Nephron (organoid): ENCODE results near the gene CACNA1H.
"Not testable (repeated sequence)": the region's sequence is repeated elsewhere in the genome, so short reads cannot be mapped to it uniquely, and the experiment has no call there.

Experiments used
- H3K27ac Mint-ChIP-seq, 3 experiments: 2 replicates each; pipeline ENCODE4 v1.8.0; 2020; ENCODE audit warnings: mixed read lengths in 3 of 3, mild to moderate bottlenecking in 2 of 3, moderate library complexity in 1 of 3
- H3K27me3 Mint-ChIP-seq: 2 replicates; pipeline ENCODE4 v1.8.0; 2021; ENCODE audit warnings: low read depth, mild to moderate bottlenecking, moderate library complexity, mixed read lengths
- H3K36me3 Mint-ChIP-seq: 2 replicates; pipeline ENCODE4 v1.8.0; 2020; ENCODE audit warnings: low read depth, mixed read lengths
- H3K4me1 Mint-ChIP-seq: 2 replicates; pipeline ENCODE4 v1.8.0; 2020; ENCODE audit warnings: mixed read lengths
- H3K4me3 Mint-ChIP-seq, 3 experiments: 2 replicates each; pipeline ENCODE4 v1.8.0; 2020; ENCODE audit warnings: mild to moderate bottlenecking in 3 of 3, mixed read lengths in 3 of 3, moderate library complexity in 2 of 3
- H3K9me3 Mint-ChIP-seq: 2 replicates; pipeline ENCODE4 v1.8.0; 2020; ENCODE audit warnings: mixed read lengths
- TF ChIP-seq, protein P1 (sequence below), 3 experiments: fragments of 200-600 bp; sonication (generic); IDR thresholded peaks; one replicate each; pipeline ENCODE4 v1.5.0; 2021; ENCODE audit warnings: antibody characterized with exemption in 3 of 3; ENCODE audit not compliant: unreplicated experiment in 3 of 3

Gene CACNA1H

DNA sequence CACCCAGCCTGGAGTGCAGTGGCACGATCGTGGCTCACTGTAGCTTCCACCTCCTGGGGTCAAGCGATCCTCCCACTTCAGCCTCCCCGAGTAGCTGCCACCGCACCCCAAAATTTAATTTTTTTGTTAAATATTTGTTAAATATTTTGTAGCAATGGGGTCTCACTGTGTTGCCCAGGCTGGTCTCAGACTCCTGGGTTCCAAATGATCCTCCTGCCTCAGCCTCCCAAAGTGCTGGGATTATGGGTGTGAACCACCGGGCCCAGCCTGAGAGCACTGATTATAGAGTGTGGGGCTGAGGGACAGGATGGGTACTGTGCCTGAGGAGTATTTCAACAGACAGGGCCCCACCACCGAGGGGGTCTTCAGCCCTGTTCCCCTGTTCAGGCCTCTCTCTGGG, 36.5 kb downstream of the CACNA1H start:
- TF ChIP-seq, protein P1, sequence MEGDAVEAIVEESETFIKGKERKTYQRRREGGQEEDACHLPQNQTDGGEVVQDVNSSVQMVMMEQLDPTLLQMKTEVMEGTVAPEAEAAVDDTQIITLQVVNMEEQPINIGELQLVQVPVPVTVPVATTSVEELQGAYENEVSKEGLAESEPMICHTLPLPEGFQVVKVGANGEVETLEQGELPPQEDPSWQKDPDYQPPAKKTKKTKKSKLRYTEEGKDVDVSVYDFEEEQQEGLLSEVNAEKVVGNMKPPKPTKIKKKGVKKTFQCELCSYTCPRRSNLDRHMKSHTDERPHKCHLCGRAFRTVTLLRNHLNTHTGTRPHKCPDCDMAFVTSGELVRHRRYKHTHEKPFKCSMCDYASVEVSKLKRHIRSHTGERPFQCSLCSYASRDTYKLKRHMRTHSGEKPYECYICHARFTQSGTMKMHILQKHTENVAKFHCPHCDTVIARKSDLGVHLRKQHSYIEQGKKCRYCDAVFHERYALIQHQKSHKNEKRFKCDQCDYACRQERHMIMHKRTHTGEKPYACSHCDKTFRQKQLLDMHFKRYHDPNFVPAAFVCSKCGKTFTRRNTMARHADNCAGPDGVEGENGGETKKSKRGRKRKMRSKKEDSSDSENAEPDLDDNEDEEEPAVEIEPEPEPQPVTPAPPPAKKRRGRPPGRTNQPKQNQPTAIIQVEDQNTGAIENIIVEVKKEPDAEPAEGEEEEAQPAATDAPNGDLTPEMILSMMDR (IDR thresholded peaks at IDR 0.05; ENCODE audit: unreplicated experiment in 3 of 3): no peak
- H3K36me3 Mint-ChIP-seq: peaks cover 8% of the 10 kb centered on the region
- H3K4me3 Mint-ChIP-seq: no peak overlapping the region
- H3K4me1 Mint-ChIP-seq: no peaks in the 10 kb centered on the region
- no peaks in the 10 kb centered on the region for H3K9me3 Mint-ChIP-seq
- H3K27ac Mint-ChIP-seq: no peak overlapping the region
- H3K27me3 Mint-ChIP-seq: peaks cover 3% of the 10 kb centered on the region

DNA sequence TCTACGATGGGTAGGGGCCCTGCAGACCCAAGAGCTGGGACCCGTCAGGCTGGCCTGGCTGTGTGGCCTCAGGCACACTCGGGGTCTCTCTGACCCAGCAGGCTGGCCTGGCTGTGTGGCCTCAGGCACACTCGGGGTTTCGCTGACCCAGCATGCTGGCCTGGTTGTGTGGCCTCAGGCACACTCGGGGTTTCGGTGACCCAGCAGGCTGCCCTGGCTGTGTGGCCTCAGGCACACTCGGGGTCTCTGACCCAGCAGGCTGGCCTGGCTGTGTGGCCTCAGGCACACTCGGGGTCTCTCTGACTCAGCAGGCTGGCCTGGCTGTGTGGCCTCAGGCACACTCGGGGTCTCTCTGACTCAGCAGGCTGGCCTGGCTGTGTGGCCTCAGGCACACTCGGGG, 37.9 kb downstream of the CACNA1H start:
- not testable (repeated sequence) for H3K27ac Mint-ChIP-seq, H3K27me3 Mint-ChIP-seq, H3K4me3 Mint-ChIP-seq, H3K36me3 Mint-ChIP-seq, H3K4me1 Mint-ChIP-seq, H3K9me3 Mint-ChIP-seq

DNA sequence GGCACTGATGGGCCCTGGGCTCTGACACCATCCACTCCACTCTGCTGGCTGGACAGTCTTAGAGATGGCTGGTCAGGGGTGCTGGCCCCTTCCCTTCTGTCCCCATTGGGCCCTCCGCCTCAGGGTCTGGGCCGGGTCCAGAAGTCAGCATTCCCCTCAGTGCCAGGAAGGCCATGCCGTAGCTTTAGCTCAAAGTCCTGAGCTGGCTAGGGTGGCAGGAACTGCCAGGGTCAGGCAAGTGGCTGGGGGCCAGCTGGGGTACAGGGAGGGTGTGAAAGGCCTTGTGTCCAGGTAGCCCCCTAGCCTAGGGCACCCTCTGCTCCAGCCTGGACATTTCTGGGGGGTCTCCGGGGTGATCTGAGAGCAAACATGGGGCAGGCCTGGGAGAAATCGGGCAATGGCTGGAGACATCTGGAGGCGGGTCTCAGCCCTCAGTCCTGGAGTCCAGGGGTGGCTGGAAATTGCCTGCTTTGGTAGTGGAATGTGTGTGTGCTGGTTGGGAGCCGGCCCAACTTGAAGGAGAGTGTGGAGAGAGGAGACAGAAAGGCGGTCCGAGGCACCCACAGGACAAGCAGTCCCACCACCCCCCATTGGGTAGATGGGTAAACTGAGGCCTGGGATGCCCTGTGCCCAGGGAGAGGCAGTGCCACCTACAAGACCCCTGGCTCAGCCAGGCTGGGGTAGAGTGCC, 39.6 kb downstream of the CACNA1H start:
- Mint-ChIP-seq H3K27me3 (peaks cover 6% of the 10 kb centered on the region), H3K4me3 (no peak overlapping the region), H3K4me1 (no peaks in the 10 kb centered on the region), H3K36me3 (no peaks in the 10 kb centered on the region), H3K27ac (no peak overlapping the region), H3K9me3 (no peaks in the 10 kb centered on the region)
- TF ChIP-seq, protein P1 (IDR thresholded peaks at IDR 0.05; ENCODE audit: unreplicated experiment in 3 of 3): no peak

DNA sequence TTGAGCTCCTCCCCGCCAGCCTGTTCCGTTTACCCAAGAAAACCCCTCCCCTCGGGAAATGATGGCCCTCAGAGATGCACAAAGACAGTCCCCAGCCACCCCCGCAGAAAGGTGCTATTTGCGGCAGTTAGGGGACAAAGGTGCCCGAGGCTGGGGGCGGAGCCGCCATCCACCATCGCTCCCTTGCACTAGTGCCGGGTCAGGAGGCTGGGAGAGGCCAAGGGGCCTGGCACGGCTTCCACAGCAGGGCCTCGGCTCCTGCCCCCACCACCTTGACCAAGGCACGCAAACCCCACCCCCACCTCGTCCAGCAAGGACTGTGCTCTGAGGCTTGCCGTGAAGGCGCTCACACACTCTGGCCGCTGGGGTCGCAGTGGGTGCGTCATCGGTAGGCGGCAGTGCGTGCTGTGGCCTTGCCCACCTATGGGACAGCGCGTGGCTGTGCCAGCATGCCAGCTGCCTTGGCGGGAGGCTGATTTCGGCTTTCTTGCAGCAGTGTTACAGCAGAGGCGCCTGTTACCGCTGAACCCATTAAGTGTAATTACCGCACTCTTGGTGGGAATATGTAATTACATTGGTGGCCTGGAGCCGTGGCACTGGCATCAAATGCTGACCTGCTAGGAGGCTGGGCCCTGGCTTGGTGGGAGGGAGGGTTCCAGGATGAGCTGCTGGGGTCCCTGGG, 40.4 kb downstream of the CACNA1H start:
- Mint-ChIP-seq H3K4me3 (no peak overlapping the region), H3K27ac (no peak overlapping the region), H3K36me3 (no peaks in the 10 kb centered on the region)

DNA sequence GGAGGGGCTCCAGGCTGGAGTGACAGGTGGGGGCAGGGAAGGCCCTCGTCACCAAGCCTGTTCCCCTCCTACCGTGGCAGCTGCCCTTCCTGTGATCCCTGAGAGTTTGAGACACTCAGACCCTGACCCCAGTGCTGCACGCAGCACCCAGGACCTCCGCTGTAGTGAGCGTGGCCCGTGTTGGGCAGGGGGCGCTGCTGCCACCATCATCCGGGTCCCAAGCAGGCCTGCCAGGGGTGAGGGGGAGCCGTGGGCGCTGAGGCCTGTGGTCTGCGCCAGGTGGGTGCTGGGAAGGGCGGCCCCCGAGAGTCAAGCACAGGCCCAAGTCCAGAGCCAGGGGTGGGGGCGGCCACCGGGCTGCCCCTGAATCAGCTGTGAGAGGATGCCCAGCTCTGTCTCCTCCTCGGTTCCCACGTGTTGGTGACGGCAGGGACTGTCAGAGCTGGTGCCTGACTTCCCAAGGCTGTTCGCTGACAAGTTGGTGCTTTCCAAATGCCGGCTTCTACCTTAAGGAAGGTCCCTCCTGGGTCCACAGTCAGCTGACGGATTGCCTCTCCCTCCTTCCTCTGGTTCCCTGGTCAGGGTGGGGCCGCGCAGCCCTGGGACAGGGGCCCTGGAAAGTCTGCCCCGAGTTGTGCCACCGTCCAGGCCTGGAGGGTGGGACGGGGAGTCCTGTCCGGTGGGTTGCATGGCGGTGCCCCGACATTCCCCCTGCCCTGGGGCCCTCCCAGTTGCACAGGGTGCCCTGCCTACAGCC, 41.1 kb downstream of the CACNA1H start:
- Mint-ChIP-seq H3K27ac (no peak overlapping the region), H3K4me3 (no peak overlapping the region), H3K27me3 (peaks cover 6% of the 10 kb centered on the region), H3K9me3 (no peaks in the 10 kb centered on the region), H3K4me1 (no peaks in the 10 kb centered on the region), H3K36me3 (no peaks in the 10 kb centered on the region)
- TF ChIP-seq, protein P1 (IDR thresholded peaks at IDR 0.05; ENCODE audit: unreplicated experiment in 3 of 3): no peak

More for the DNA sequence above, 40.4 kb downstream of the CACNA1H start:
- Mint-ChIP-seq H3K27me3 (peaks cover 6% of the 10 kb centered on the region), H3K4me1 (no peaks in the 10 kb centered on the region), H3K9me3 (no peaks in the 10 kb centered on the region)
- TF ChIP-seq, protein P1 (IDR thresholded peaks at IDR 0.05; ENCODE audit: unreplicated experiment in 3 of 3): no peak

DNA sequence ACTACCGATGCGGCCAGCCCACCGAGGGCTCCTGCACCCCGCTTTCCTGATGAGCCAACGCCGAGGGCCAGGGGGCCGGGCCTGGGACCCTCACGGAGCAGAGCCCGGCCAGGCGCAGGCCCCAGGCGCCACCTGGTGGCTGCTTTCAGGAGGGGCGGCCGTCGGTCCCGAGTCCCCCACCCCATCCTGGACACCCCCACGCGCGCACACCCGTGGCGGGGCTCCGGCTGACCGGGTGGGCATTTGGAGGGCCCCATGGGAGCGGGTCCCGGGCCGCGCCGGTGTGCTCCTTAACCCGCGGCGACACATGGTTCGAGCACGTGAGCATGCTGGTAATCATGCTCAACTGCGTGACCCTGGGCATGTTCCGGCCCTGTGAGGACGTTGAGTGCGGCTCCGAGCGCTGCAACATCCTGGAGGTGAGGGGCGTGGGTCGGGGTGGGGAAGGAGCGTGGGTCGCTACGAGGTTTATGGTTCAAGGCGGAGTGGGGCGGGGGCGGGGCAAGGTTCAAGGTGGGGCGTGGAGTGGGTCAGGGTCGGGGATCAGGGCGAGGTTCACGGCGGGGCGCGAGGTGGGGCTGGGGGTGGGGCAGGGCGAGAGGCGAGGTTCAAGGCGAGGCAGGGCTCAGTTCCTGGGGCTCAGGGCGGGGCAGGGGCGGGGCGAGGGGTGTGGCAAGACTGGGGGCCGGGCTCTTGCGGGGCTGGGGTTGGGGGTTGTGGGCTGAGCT, 41.9 kb downstream of the CACNA1H start:
- Mint-ChIP-seq H3K36me3 (peaks cover 3% of the 10 kb centered on the region), H3K9me3 (no peaks in the 10 kb centered on the region), H3K4me3 (no peak overlapping the region), H3K4me1 (no peaks in the 10 kb centered on the region), H3K27ac (no peak overlapping the region), H3K27me3 (peaks cover 6% of the 10 kb centered on the region)
- TF ChIP-seq, protein P1 (IDR thresholded peaks at IDR 0.05; ENCODE audit: unreplicated experiment in 3 of 3): peak; percentile 90 to 96 (median 93)
